HG03280 (cell line): Measurements from ENCODE around the gene UNC5C.
A peak's percentile ranks its signal among the peaks of the same experiment; 100 is the strongest.

Experiments
- ATAC-seq: cut with Tn5 transposase; IDR thresholded peaks from one replicate; pipeline ENCODE4 v1.9.1; 2021; ENCODE audit warnings: mild to moderate bottlenecking, moderate library complexity; ENCODE audit not compliant: unreplicated experiment

Gene UNC5C

GRCh38 chr4:95360256-95360903 is 188.4 kb downstream of the UNC5C start:
- ATAC-seq: no peak

GRCh38 chr4:95358421-95358820 is 190.4 kb downstream of the UNC5C start:
- ATAC-seq: no peak

GRCh38 chr4:95355021-95355420 is 193.8 kb downstream of the UNC5C start:
- ATAC-seq: no peak

- no peak for ATAC-seq
Observed at GRCh38 chr4:95348418-95348817, 200.4 kb downstream of the UNC5C start.

- ATAC-seq: no peak
Observed at GRCh38 chr4:95343235-95343634, 205.5 kb downstream of the UNC5C start.

GRCh38 chr4:95340191-95340590 is 208.6 kb downstream of the UNC5C start:
- no peak for ATAC-seq

- no peak for ATAC-seq
Observed at GRCh38 chr4:95325665-95326064, 223.1 kb downstream of the UNC5C start.

- no peak for ATAC-seq
Observed at GRCh38 chr4:95319169-95319568, 229.6 kb downstream of the UNC5C start.

GRCh38 chr4:95318483-95318882 is 230.3 kb downstream of the UNC5C start:
- ATAC-seq: no peak

GRCh38 chr4:95318044-95318443 is 230.7 kb downstream of the UNC5C start:
- ATAC-seq: no peak

- no peak for ATAC-seq
Observed at GRCh38 chr4:95317085-95317793, 231.5 kb downstream of the UNC5C start.

GRCh38 chr4:95314573-95314972 is 234.2 kb downstream of the UNC5C start:
- ATAC-seq: no peak

GRCh38 chr4:95304898-95305297 is 243.9 kb downstream of the UNC5C start:
- no peak for ATAC-seq

GRCh38 chr4:95300304-95300703 is 248.5 kb downstream of the UNC5C start:
- no peak for ATAC-seq

GRCh38 chr4:95296052-95296451 is 252.7 kb downstream of the UNC5C start:
- ATAC-seq: no peak

GRCh38 chr4:95295157-95295556 is 253.6 kb downstream of the UNC5C start:
- no peak for ATAC-seq

GRCh38 chr4:95294321-95294720 is 254.5 kb downstream of the UNC5C start:
- no peak for ATAC-seq

GRCh38 chr4:95293014-95293413 is 255.8 kb downstream of the UNC5C start:
- ATAC-seq: no peak

- no peak for ATAC-seq
Observed at GRCh38 chr4:95290702-95291101, 258.1 kb downstream of the UNC5C start.

GRCh38 chr4:95289028-95289634 is 259.6 kb downstream of the UNC5C start:
- ATAC-seq: peak; percentile 47

- ATAC-seq: no peak
Observed at GRCh38 chr4:95288552-95288951, 260.2 kb downstream of the UNC5C start.

- no peak for ATAC-seq
Observed at GRCh38 chr4:95285797-95286196, 263.0 kb downstream of the UNC5C start.
